ENCODE measurements around the gene SLC22A12.

DNA sequence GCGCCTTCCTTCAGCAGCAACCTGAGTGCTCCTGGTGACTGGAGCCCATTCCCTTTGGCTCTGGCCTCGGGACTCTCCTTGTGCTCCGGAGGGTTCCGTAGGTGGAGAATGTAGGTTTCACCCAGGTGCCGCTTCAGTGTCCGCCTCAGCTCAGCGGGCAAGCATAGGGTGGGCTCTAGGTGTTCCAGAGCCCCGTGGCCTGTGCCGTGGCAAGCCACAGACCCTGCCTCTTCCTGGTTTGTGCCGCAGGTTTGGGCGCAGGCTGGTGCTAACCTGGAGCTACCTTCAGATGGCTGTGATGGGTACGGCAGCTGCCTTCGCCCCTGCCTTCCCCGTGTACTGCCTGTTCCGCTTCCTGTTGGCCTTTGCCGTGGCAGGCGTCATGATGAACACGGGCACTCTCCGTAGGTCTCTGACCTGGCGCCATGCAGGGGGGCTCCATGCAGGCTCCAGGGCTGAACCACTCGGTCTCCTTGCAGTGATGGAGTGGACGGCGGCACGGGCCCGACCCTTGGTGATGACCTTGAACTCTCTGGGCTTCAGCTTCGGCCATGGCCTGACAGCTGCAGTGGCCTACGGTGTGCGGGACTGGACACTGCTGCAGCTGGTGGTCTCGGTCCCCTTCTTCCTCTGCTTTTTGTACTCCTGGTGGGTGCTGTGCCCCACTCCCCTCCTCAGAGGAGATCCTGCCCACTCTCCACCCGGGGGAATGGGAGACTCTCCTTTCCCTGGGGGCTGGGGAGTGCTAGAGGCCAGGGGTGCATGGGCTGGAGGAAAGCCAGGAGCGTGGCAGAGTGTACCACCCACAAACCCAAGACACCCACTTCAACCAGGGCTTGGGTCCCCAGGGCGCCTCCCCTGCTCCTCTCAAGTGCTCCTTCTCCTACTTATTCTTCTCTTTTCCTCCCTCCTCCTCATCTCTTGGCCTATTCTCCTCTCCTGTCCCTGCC lies 2.4 kb downstream of the SLC22A12 start:
- TF ChIP-seq POLR2A (IDR thresholded peaks at IDR 0.05) = no peak
- TF ChIP-seq, protein P1, sequence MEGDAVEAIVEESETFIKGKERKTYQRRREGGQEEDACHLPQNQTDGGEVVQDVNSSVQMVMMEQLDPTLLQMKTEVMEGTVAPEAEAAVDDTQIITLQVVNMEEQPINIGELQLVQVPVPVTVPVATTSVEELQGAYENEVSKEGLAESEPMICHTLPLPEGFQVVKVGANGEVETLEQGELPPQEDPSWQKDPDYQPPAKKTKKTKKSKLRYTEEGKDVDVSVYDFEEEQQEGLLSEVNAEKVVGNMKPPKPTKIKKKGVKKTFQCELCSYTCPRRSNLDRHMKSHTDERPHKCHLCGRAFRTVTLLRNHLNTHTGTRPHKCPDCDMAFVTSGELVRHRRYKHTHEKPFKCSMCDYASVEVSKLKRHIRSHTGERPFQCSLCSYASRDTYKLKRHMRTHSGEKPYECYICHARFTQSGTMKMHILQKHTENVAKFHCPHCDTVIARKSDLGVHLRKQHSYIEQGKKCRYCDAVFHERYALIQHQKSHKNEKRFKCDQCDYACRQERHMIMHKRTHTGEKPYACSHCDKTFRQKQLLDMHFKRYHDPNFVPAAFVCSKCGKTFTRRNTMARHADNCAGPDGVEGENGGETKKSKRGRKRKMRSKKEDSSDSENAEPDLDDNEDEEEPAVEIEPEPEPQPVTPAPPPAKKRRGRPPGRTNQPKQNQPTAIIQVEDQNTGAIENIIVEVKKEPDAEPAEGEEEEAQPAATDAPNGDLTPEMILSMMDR (IDR thresholded peaks at IDR 0.05) = no peak

Measured in right lobe of liver (tissue), 4 donors.